ENCODE measurements around the gene RPE65.
"Not testable (repeated sequence)": the region's sequence is repeated elsewhere in the genome, so short reads cannot be mapped to it uniquely, and the experiment has no call there.

The RPE65 gene

DNA sequence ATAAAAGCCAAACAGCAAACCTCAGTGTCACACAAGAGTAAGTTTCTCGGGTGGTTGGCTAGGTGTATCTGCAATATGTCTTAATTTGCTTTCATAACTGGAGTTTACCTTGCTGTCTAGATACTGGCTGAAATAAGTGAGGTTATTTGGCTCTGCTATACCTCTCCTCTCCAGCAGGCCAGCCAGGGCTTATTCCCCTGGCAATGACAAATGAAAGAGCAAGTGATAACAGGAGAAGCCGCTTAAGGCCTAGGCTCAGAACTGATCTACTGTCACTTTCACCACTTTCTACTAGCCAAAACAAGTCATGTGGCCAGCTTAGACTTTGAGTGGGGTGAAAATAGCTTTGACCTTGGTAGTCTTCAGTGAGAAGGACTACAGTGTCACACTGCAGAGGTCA lies 4.8 kb upstream of the RPE65 start:
- DNase-seq (ENCODE audit: insufficient read length, low spot score) (no peak), FAIRE-seq (no peak)

- DNase-seq (ENCODE audit: insufficient read length, low spot score) (no peak), FAIRE-seq (no peak)
Observed at GRCh38 chr1:68453060-68453670, 3.4 kb upstream of the RPE65 start.

GRCh38 chr1:68448365-68448764 lies 1.4 kb downstream of the RPE65 start:
- FAIRE-seq, result no peak
- DNase-seq (ENCODE audit: insufficient read length, low spot score), result no peak

- DNase-seq (ENCODE audit: insufficient read length, low spot score) (no peak), FAIRE-seq (no peak)
Observed at GRCh38 chr1:68445709-68446108, 4.0 kb downstream of the RPE65 start.

DNA sequence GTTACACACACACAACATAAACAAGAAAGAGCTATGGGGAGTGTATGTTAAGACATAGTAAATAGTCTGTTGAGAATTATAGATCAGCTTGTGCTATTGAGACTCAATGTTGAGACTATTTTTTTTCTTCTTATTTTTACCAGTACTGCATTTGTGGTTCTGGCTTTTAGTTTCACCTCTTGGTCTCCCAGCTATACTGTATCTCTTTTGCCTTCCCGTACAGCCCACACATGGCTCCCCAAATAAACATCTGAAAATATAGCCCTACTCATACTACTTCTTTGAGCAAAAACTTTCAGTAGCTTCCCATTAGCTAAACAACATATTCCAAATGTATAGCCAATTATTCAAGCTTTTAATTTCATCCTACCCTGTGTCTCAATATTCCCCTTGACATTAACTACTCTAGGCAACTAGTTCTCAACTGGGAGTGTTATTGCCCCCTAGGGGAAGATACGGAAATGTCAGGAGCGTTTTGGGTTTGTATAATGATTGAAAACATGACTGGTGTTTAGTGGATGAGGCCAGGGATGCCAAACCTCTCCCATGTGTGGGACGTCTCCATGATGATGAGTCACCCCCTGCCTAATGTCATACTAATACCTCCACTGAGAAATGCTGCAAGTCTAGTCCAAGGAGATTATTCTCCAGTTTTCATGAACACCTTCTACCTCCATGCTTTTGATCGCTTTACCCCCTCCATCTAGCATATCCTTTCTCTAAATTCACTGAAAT lies 6.8 kb downstream of the RPE65 start:
- FAIRE-seq (peak; percentile 73), DNase-seq (ENCODE audit: insufficient read length, low spot score) (no peak)

GRCh38 chr1:68442006-68442405 lies 7.7 kb downstream of the RPE65 start:
- no peak for FAIRE-seq
- no peak for DNase-seq (ENCODE audit: insufficient read length, low spot score)

DNA sequence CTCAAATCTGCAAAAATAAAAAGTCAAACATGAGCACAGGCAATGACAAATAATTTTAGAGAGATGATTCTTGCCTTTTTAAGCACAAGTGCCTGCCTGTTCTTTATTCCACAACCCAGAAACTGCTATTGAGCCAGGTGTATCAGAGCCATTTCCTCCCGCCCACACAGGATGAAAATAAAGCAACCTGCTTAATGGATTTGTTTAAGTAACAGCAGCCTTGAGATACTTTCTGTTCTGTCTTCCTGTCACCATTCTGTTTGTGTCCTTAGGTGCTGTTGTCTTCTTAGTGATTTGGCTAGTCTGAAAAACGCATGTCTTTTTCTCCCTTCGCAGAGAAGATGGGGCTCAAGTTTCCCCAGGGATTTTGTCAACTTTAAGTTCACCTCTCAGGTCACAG lies 11.4 kb downstream of the RPE65 start:
- DNase-seq (ENCODE audit: insufficient read length, low spot score) (no peak), FAIRE-seq (no peak)

- DNase-seq (ENCODE audit: insufficient read length, low spot score), result no peak
- no peak for FAIRE-seq
Observed at GRCh38 chr1:68433395-68433794, 16.4 kb downstream of the RPE65 start.

- no peak for FAIRE-seq
- DNase-seq (ENCODE audit: insufficient read length, low spot score), result no peak
Observed at GRCh38 chr1:68431076-68431475, 18.7 kb downstream of the RPE65 start.

GRCh38 chr1:68429233-68429808 lies 20.4 kb downstream of the RPE65 start:
- DNase-seq (ENCODE audit: insufficient read length, low spot score), result no peak
- no peak for FAIRE-seq

- no peak for DNase-seq (ENCODE audit: insufficient read length, low spot score)
- FAIRE-seq, result no peak
Observed at GRCh38 chr1:68426594-68426993, 23.2 kb downstream of the RPE65 start.

- FAIRE-seq (no peak), DNase-seq (ENCODE audit: insufficient read length, low spot score) (no peak)
Observed at GRCh38 chr1:68421350-68421749, 28.4 kb downstream of the RPE65 start.

GRCh38 chr1:68409426-68409825 lies 40.3 kb downstream of the RPE65 start:
- DNase-seq (ENCODE audit: insufficient read length, low spot score) (no peak), FAIRE-seq (no peak)

DNA sequence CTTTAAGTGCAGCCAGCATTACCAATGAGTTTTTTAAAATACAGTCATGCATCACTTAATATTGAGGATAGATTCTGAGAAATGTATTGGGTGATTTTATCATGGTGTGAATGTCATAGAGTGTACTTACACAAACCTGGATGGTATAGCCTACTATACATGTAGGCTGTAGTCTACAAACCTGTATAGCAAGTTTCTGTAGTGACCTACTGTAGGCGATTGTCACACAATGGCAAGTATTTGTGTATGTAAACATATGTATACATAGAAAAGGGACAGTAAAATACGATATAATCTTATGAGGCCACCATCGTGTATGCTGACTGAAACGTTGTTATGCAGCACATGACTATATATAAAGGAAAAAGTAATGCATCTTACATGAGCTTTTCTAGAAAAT lies 48.2 kb downstream of the RPE65 start:
- DNase-seq (ENCODE audit: insufficient read length, low spot score), result no peak
- FAIRE-seq, result no peak

DNA sequence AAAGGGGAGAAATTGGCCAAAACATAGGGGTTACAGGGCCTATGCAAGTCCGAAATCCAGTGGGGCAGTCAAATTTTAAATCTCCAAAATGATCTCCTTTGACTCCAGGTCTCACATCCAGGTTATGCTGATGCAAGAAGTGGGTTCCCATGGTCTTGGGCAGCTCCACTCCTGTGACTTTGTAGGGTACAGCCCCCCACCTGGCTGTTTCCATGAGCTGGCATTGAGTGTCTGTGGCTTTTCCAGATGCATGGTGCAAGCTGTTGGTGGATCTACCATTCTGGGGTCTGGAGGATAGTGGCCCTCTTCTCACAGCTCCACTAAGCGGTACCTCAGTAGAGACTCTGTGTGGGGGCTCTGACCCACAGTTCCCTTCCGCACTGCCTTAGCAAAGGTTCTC lies 54.2 kb downstream of the RPE65 start:
- not testable (repeated sequence) for FAIRE-seq; DNase-seq (ENCODE audit: insufficient read length, low spot score)

- FAIRE-seq; DNase-seq (ENCODE audit: insufficient read length, low spot score): not testable (repeated sequence)
Observed at GRCh38 chr1:68392474-68392873, 57.3 kb downstream of the RPE65 start.

GRCh38 chr1:68385798-68386524 lies 63.8 kb downstream of the RPE65 start:
- DNase-seq (ENCODE audit: insufficient read length, low spot score); FAIRE-seq: not testable (repeated sequence)

- FAIRE-seq (no peak), DNase-seq (ENCODE audit: insufficient read length, low spot score) (no peak)
Observed at GRCh38 chr1:68384872-68385411, 64.8 kb downstream of the RPE65 start.

- DNase-seq (ENCODE audit: insufficient read length, low spot score), result no peak
- no peak for FAIRE-seq
Observed at GRCh38 chr1:68384321-68384813, 65.4 kb downstream of the RPE65 start.

DNA sequence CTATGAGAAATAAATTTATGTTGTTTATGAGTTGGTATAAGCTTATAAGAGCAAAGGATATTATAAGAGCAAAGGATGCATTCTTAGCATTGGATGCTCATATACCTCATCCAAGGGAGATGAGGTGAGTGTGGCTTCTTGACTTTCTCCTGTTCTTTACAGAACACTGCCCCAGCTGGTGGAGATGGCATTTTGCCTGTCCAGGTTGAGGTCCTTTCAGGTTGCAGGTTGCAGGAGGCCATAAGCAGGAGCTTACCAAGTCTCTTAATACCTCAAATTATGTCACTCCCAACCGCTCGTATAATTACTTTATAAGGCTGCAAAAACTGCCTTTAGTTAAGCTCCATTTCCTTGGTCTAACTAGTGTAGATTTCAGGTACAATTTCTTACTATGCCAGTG lies 66.7 kb downstream of the RPE65 start:
- FAIRE-seq (no peak), DNase-seq (ENCODE audit: insufficient read length, low spot score) (no peak)

DNA sequence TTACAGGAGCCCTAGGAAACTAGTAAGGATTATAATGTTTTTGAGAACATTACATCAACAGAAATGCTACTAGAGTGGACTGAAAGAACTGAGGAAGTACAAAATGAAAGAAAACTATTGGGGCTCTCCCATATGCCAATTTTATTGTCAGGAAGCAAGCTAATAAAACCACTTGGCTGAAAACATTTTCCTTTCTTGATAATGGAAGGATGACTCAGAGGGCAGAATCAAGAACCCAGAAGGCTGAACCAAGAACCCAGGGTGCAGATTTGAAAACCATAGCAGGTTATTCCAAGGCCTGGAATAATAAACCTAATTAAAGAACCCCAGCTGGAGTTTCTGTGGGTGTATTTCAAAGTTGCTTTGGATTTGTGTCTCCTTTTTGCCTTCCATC lies 70.7 kb downstream of the RPE65 start:
- DNase-seq (ENCODE audit: insufficient read length, low spot score), result no peak
- no peak for FAIRE-seq
